SK-N-SH treated with all-trans-retinoic acid at 6 μM for 48 hours (cell line): ENCODE measurements around the gene ZFYVE28.

Experiments
- ATAC-seq: fragments of 200-7000 bp; cut with Tn5 transposase; 3 replicates; pipeline ENCODE4 v1.9.1; 2020; ENCODE audit warnings: mild to moderate bottlenecking, moderate library complexity
- ARNTL ChIP-seq: fragments of 450-650 bp; formaldehyde crosslinking; IDR thresholded peaks from 2 replicates; pipeline ENCODE4 v1.5.0; 2020; ENCODE audit warnings: low read depth, mild to moderate bottlenecking, moderate library complexity, borderline replicate concordance
- BACH2 ChIP-seq: fragments of 250-450 bp; sonication (Bioruptor Pico); IDR thresholded peaks from 2 replicates; pipeline ENCODE4 v1.9.0; 2021; ENCODE audit warnings: mild to moderate bottlenecking, borderline replicate concordance
- CREB5 ChIP-seq: fragments of 250-450 bp; sonication (Bioruptor Pico); IDR thresholded peaks from 2 replicates; pipeline ENCODE4 v1.5.1; 2020; ENCODE audit warnings: low read depth, mild to moderate bottlenecking, moderate library complexity
- CSDC2 ChIP-seq: fragments of 250-450 bp; sonication (Bioruptor Pico); IDR thresholded peaks from 2 replicates; pipeline ENCODE4 v1.5.0; 2020; ENCODE audit warnings: mild to moderate bottlenecking, moderate library complexity
- CSRNP3 ChIP-seq: fragments of 250-450 bp; sonication (Bioruptor Pico); IDR thresholded peaks from 2 replicates; pipeline ENCODE4 v1.5.1; 2021; ENCODE audit warnings: mild to moderate bottlenecking, moderate library complexity
- ESRRG ChIP-seq: fragments of 250-450 bp; sonication (Bioruptor Pico); IDR thresholded peaks from 2 replicates; pipeline ENCODE4 v1.6.1; 2021; ENCODE audit warnings: mild to moderate bottlenecking
- GLIS3 ChIP-seq: fragments of 250-450 bp; sonication (Bioruptor Pico); IDR thresholded peaks from 2 replicates; pipeline ENCODE4 v1.5.0; 2020; ENCODE audit warnings: mild to moderate bottlenecking, moderate library complexity
- ISL1 ChIP-seq: fragments of 250-450 bp; sonication (Bioruptor Pico); IDR thresholded peaks from 2 replicates; pipeline ENCODE4 v2.1.2; 2022; ENCODE audit warnings: mild to moderate bottlenecking, moderate library complexity
- OSR1 ChIP-seq: fragments of 250-450 bp; sonication (Bioruptor Pico); IDR thresholded peaks from 2 replicates; pipeline ENCODE4 v1.8.0; 2022; ENCODE audit warnings: moderate library complexity, mild to moderate bottlenecking, inconsistent platforms
- PATZ1 ChIP-seq: fragments of 250-450 bp; sonication (Bioruptor Pico); IDR thresholded peaks from 2 replicates; pipeline ENCODE4 v1.8.0; 2020; ENCODE audit warnings: mild to moderate bottlenecking, moderate library complexity, borderline replicate concordance
- PPARA ChIP-seq: fragments of 250-450 bp; sonication (Bioruptor Pico); IDR thresholded peaks from 2 replicates; pipeline ENCODE4 v1.5.0; 2020; ENCODE audit warnings: mild to moderate bottlenecking, borderline replicate concordance
- TCF4 ChIP-seq: fragments of 250-450 bp; sonication (Bioruptor Pico); IDR thresholded peaks from 2 replicates; pipeline ENCODE4 v1.8.0; 2021; ENCODE audit warnings: mild to moderate bottlenecking, moderate library complexity, borderline replicate concordance
- TOX ChIP-seq: fragments of 250-450 bp; sonication (Bioruptor Pico); IDR thresholded peaks from 2 replicates; pipeline ENCODE4 v1.8.0; 2021; ENCODE audit warnings: mild to moderate bottlenecking, moderate library complexity, borderline replicate concordance
- TSHZ2 ChIP-seq: fragments of 250-450 bp; sonication (Bioruptor Pico); IDR thresholded peaks from 2 replicates; pipeline ENCODE4 v1.5.0; 2020; ENCODE audit warnings: mild to moderate bottlenecking, moderate library complexity
- ZC3H10 ChIP-seq: fragments of 250-450 bp; sonication (Bioruptor Pico); IDR thresholded peaks from 2 replicates; pipeline ENCODE4 v1.5.1; 2021; ENCODE audit warnings: mild to moderate bottlenecking, moderate library complexity
- ZFP3 ChIP-seq: fragments of 250-450 bp; sonication (Bioruptor Pico); IDR thresholded peaks from 2 replicates; pipeline ENCODE4 v1.5.0; 2020; ENCODE audit warnings: mild to moderate bottlenecking, moderate library complexity
- ZFP30 ChIP-seq: fragments of 450-650 bp; formaldehyde crosslinking; IDR thresholded peaks from 2 replicates; pipeline ENCODE4 v1.5.0; 2022; ENCODE audit warnings: mild to moderate bottlenecking, moderate library complexity
- ZNF565 ChIP-seq: fragments of 450-650 bp; formaldehyde crosslinking; conservative IDR thresholded peaks from 2 replicates; pipeline ENCODE4 v1.5.0; 2020; ENCODE audit warnings: low read depth, mild to moderate bottlenecking, moderate library complexity
- ZNF70 ChIP-seq: fragments of 450-650 bp; formaldehyde crosslinking; IDR thresholded peaks from 2 replicates; pipeline ENCODE4 v1.5.0; 2020; ENCODE audit warnings: mild to moderate bottlenecking, moderate library complexity
- ZNF8 ChIP-seq: fragments of 450-650 bp; formaldehyde crosslinking; IDR thresholded peaks from 2 replicates; pipeline ENCODE4 v1.5.0; 2020; ENCODE audit warnings: mild to moderate bottlenecking, moderate library complexity

The ZFYVE28 gene

GRCh38 chr4:2327579-2327978, 90.9 kb downstream of the ZFYVE28 start:
- no peak for TF ChIP-seq PPARA (CRISPR knock-in tag)
- TF ChIP-seq ZNF565 (CRISPR knock-in tag), result no peak
- TF ChIP-seq PATZ1, result no peak
- TF ChIP-seq BACH2 (CRISPR knock-in tag), result no peak
- TF ChIP-seq OSR1 (CRISPR knock-in tag), result no peak
- TF ChIP-seq ARNTL (CRISPR knock-in tag), result no peak
- TF ChIP-seq ZNF8, result no peak
- no peak for TF ChIP-seq ZFP30 (CRISPR knock-in tag)
- TF ChIP-seq ESRRG (CRISPR knock-in tag), result no peak
- no peak for TF ChIP-seq CSRNP3 (CRISPR knock-in tag)
- no peak for TF ChIP-seq TSHZ2
- TF ChIP-seq CREB5, result no peak
- no peak for TF ChIP-seq ZNF70 (CRISPR knock-in tag)
- TF ChIP-seq GLIS3, result no peak
- TF ChIP-seq ISL1 (CRISPR knock-in tag), result no peak
- ATAC-seq, result no peak

GRCh38 chr4:2324891-2325290, 93.6 kb downstream of the ZFYVE28 start:
- no peak for ATAC-seq
- TF ChIP-seq ARNTL (CRISPR knock-in tag), result no peak
- TF ChIP-seq CSDC2 (CRISPR knock-in tag), result no peak
- no peak for TF ChIP-seq ZNF70 (CRISPR knock-in tag)

GRCh38 chr4:2322841-2323240, 95.6 kb downstream of the ZFYVE28 start:
- TF ChIP-seq PPARA (CRISPR knock-in tag), result no peak
- TF ChIP-seq ZC3H10 (CRISPR knock-in tag), result no peak
- no peak for TF ChIP-seq TCF4 (CRISPR knock-in tag)
- no peak for TF ChIP-seq ZNF70 (CRISPR knock-in tag)
- TF ChIP-seq OSR1 (CRISPR knock-in tag), result no peak
- no peak for TF ChIP-seq CSDC2 (CRISPR knock-in tag)
- TF ChIP-seq, all 23 proteins: peak for 0

GRCh38 chr4:2322227-2322626, 96.2 kb downstream of the ZFYVE28 start:
- TF ChIP-seq TSHZ2, result no peak
- TF ChIP-seq ZFP3 (CRISPR knock-in tag), result no peak
- no peak for TF ChIP-seq PPARA (CRISPR knock-in tag)
- TF ChIP-seq CSDC2 (CRISPR knock-in tag), result no peak
- TF ChIP-seq GLIS3, result no peak
- TF ChIP-seq CREB5, result no peak
- TF ChIP-seq ZNF70 (CRISPR knock-in tag), result no peak
- TF ChIP-seq ESRRG (CRISPR knock-in tag), result no peak
- no peak for TF ChIP-seq TCF4 (CRISPR knock-in tag)
- TF ChIP-seq TOX (CRISPR knock-in tag), result no peak
- TF ChIP-seq OSR1 (CRISPR knock-in tag), result no peak
- TF ChIP-seq ISL1 (CRISPR knock-in tag), result no peak
- ATAC-seq, result no peak

More at GRCh38 chr4:2322841-2323240, 95.6 kb downstream of the ZFYVE28 start:
- no peak for ATAC-seq
